Heart right ventricle (tissue), 16 donors: ENCODE measurements around the gene WDR18. TPM values are rescaled to one million over a fixed set of nuclear protein-coding genes. Genes with fewer than 3 reads are reported as not detected.

Experiments
- ATAC-seq, 8 donors: fragments of 200-7000 bp; cut with Tn5 transposase; one replicate each; pipeline ENCODE4 v1.9.1; 2020; ENCODE audit warnings: mild to moderate bottlenecking in 8 of 8, moderate library complexity in 8 of 8, moderate number of reproducible peaks in 1 of 8
- DNase-seq, 2 donors: peaks; one replicate each; pipeline ENCODE4 v3.0.0-alpha.2; 2020
- H3K27ac ChIP-seq, 10 donors: fragments of 200-600 bp; sonication (generic) in 2 of 10; one replicate each; pipeline versions ENCODE4 v1.5.0 to v1.8.0; 2020 to 2022; ENCODE audit warnings: mild to moderate bottlenecking in 3 of 10
- H3K27me3 ChIP-seq, 7 donors: fragments of 200-600 bp; one replicate each; pipeline ENCODE4 v1.8.0; 2021 to 2022; ENCODE audit warnings: mild to moderate bottlenecking in 2 of 7
- H3K36me3 ChIP-seq, 9 donors: fragments of 200-600 bp; sonication (generic) in 1 of 9; one replicate each; pipeline versions ENCODE4 v1.5.0 to v1.8.0; 2020 to 2022; ENCODE audit warnings: mild to moderate bottlenecking in 2 of 9
- H3K4me1 ChIP-seq, 9 donors: fragments of 200-600 bp; sonication (generic) in 1 of 9; one replicate each; pipeline versions ENCODE4 v1.5.0 to v1.8.0; 2020 to 2022; ENCODE audit warnings: mild to moderate bottlenecking in 4 of 9
- H3K4me3 ChIP-seq, 10 donors: fragments of 200-600 bp; sonication (generic) in 2 of 10; one replicate each; pipeline versions ENCODE4 v1.5.0 to v1.8.0; 2020 to 2022; ENCODE audit warnings: mild to moderate bottlenecking in 7 of 10, moderate library complexity in 2 of 10
- H3K9me3 ChIP-seq, 11 donors: fragments of 200-600 bp in 10 of 11; sonication (generic) in 2 of 11; one replicate each; pipeline versions ENCODE4 v1.5.0 to v1.8.0; 2013 to 2022; ENCODE audit warnings: mild to moderate bottlenecking in 2 of 11, control low read depth in 1 of 11, moderate library complexity in 1 of 11
- CTCF ChIP-seq, 9 donors: fragments of 200-600 bp; sonication (generic) in 2 of 9; IDR thresholded peaks; one replicate each; pipeline versions ENCODE4 v1.5.0 to v1.8.0; 2021 to 2022; ENCODE audit warnings: antibody characterized with exemption in 9 of 9, mild to moderate bottlenecking in 5 of 9, moderate library complexity in 1 of 9
- WGBS, 2 donors: extraction: QIAGEN DNeasy Blood & Tissue Kit; methylation state at CpG; one replicate each; pipeline ENCODE4 v1.1.7; 2013; ENCODE audit warnings: inconsistent platforms in 1 of 2; 5-methylcytosine and 5-hydroxymethylcytosine counted together
- intact Hi-C, 10 donors: fragments of 100-400 bp; cut with DNase I; formaldehyde crosslinking; loops; one replicate each; pipeline versions ENCODE4 v1.11.1 to v1.14.2; 2022
- polyA plus RNA-seq, 2 donors: library from polyadenylated mRNA; stranded (reverse); fragments of 200-250 nt; gene quantifications; one replicate each; pipeline ENCODE4 v1.2.3, GENCODE V29; 2013
- total RNA-seq, 10 donors: library from RNA; stranded (reverse); fragmentation: NEBNext Ultra II Directional in 3 of 10; extraction: Animal tissue kit (Norgen Biotek cat#: 25700) in 3 of 10; gene quantifications; one replicate each; pipeline versions ENCODE4 v1.2.1 to v1.2.4, GENCODE V29; 2021 to 2023
- donor health status: Arrhythmogenic right ventricular cardiomyopathy.
- donor health status: ischemic (EF 13 %, LVEDD 7.1; RV severe dilation, severe dysfunction).
- donor health status: healthy with polysubstance abuse.
- donor health status: DM: no; HTN: yes; CAD: no.
- donor health status: DM: no; HTN: no; CAD: no.
- donor health status: ischemic (EF 25% LVEDD 6.9; RV normal size, moderate dysfunction).
- donor health status: ischemic (EF 25% LVEDD 5.7; RV mildly dilated, moderate dysfunction).
- donor health status: healthy.
- donor health status: DM: yes; HTN: yes; CAD: no.
- donor health status: Ischemic cardiomyopathy.
- donor health status: ischemic (EF 35%, LVEDD 5.7; RV mildly dilated, moderate dysfunction).
- donor health status: nonischemic (EF 11% LVEDD 7.7; RV severe dilation, severe dysfunction).
- donor health status: DM: yes; HTN: yes; CAD: no.
- donor health status: PGD.
- donor health status: ischemic (EF 29% LVEDD 5.4; RV normal size, mild dysfunction).
- donor health status: nonischemic (EF 23%, LVEDD 6.1; RV moderate dilation, normal function).

WDR18 gene
- total and polyA plus RNA-seq, 12 donors, result 17.3 to 66.4 (median 21.0) TPM

DNA sequence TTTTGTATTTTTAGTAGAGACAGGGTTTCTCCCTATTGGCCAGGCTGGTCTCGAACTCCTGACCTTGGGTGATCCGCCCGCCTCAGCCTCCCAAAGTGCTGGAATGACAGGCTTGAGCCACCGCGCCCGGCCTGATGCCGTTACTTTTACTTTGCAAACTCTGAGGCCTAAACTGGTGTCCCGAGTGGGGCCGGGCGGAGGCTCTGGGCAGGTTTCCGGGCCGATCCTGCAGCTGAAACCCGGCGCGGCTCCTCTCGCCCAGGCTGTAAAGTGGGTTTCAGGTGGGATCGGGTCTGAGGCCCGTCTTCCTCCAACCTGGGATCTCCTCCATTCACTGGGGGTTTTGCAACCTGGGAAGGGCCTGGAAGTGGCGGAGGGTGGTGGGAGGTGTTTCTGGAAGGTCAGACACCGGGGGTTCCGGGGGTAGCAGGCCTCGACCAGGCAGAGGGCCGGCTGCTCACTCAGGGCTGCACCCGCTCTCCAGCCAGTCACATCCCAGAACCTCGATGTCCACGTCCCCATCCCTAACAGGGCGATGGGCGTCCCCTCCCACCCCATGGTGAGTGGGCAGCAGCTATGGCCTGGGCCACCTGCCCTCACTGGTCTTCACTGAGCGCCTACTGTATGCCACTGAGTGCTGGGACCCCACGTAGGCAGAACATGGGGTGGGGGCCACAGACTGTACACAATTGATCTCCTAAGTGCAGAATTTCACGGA, 21.3 kb upstream of the WDR18 start:
- Histone ChIP-seq H3K4me1 (no peaks in the 10 kb centered on the region), H3K36me3 (peaks cover 0 to 61% (median 12%) of the 10 kb centered on the region in 9 donors), H3K9me3 (peaks cover 0 to 5% (median 0%) of the 10 kb centered on the region in 11 donors), H3K27me3 (no peaks in the 10 kb centered on the region), H3K27ac (no peak overlapping the region), H3K4me3 (no peak overlapping the region)
- TF ChIP-seq CTCF (IDR thresholded peaks at IDR 0.05), result no peak
- WGBS, 2 donors, result 91 to 92% methylated on average over 31 of the region's 31 CpGs
- ATAC-seq (no peak), DNase-seq (no peak)
- intact Hi-C loops, result no loop called here

DNA sequence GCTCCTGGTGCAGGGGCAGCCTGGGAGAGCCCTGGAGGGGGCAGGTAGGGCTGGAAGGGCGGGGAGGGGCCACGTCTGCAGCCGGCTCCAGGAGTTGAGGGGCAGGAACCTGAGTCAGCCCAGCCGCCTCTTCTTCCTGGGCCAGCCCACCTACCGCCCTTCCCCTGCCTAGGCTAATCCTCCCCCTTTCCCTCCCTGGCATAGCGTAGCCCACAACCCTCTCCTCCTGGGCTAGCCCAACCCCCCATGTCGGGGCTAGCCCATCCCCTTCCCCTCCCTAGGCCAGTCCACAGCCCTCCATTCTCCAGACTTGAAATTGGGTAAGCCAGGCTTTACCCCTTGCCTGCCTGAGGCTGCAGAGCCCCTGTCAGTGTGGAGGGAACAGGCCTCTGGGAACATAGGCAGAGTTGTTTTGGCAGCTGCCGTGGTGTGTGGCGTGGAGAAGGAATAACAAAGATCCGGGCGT, 20.6 kb upstream of the WDR18 start:
- no peak for TF ChIP-seq CTCF (IDR thresholded peaks at IDR 0.05)
- Histone ChIP-seq H3K9me3 (peaks cover 0 to 5% (median 0%) of the 10 kb centered on the region in 11 donors), H3K27ac (no peak overlapping the region), H3K27me3 (no peaks in the 10 kb centered on the region), H3K4me1 (no peaks in the 10 kb centered on the region), H3K4me3 (no peak overlapping the region), H3K36me3 (peaks cover 0 to 68% (median 16%) of the 10 kb centered on the region in 9 donors)
- ATAC-seq (no peak), DNase-seq (no peak)
- WGBS, 2 donors, result 84 to 92% methylated on average over 8 to 11 of the region's 11 CpGs
- intact Hi-C loops, result no loop called here

GRCh38 chr19:964116-964520, 20.0 kb upstream of the WDR18 start:
- peaks cover 0 to 70% (median 20%) of the 10 kb centered on the region in 9 donors for H3K36me3 ChIP-seq
- intact Hi-C loops, result no loop called here
- ATAC-seq, result no peak

More at GRCh38 chr19:964116-964520, 20.0 kb upstream of the WDR18 start:
- WGBS, 2 donors, result 97 to 98% methylated on average over 16 of the region's 16 CpGs
- no peak for TF ChIP-seq CTCF (IDR thresholded peaks at IDR 0.05)
- Histone ChIP-seq H3K27me3 (no peaks in the 10 kb centered on the region), H3K9me3 (peaks cover 0 to 5% (median 0%) of the 10 kb centered on the region in 11 donors), H3K4me1 (no peaks in the 10 kb centered on the region), H3K4me3 (no peak overlapping the region), H3K27ac (no peak overlapping the region)
- DNase-seq, result no peak
